ENCODE data around the gene NEK7.

The NEK7 gene

DNA sequence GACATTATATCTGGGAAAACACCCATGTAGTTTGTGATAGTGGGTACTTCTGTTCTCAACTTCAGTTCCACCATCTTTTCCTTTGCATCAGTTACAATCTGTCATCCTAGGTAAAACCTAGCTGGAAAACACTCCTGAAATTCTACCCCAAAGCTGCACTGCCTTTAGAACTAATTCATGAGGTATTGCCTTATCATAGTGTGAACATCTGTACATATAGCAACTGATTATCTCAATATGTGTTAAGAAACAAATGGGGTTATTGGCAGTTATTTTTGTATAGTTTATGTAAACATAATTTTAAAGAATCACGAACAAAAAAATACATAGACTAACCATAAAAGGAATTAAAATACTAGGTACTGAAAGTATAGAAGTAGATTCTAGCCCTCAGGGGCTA, 6.4 kb upstream of the NEK7 start:
- DNase-seq = no peak

DNA sequence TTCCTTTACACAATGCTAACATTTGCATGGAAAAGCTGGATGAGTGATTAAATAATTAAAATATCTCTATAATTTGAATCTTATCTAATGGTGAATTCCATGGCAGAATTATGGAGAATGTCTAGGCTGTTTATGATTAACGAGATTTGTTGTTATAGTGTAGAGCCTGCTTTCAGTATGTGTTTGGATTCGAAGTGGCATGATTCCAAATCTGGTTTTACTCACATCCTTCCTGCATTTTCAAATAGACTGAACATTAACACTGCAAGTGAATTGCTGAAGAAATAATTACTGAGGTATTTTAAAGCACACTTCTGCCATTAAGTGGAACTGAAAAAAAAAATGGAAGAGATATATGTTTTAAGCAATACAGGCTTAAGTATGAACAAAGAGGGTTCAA, 5.1 kb upstream of the NEK7 start:
- no peak for DNase-seq

DNA sequence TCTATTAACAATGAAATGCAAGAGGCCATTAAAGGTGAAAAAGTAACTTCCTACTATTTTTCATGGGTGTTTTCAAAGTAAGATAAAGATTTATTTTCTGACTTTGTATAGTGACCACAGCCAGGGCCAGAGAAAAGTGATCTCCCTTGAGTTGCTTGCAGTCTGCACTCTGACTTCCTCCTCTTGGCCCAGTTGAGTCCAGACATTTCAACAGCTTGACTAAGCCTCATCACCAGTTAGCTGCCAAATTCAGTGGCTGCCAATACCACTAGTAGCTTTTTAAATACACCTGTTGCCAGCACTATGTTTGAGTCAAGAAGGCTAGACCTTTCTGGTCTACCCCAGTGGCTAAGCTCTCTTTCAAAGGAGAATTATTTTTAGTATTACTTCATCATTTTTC, 3.7 kb upstream of the NEK7 start:
- DNase-seq = no peak

DNA sequence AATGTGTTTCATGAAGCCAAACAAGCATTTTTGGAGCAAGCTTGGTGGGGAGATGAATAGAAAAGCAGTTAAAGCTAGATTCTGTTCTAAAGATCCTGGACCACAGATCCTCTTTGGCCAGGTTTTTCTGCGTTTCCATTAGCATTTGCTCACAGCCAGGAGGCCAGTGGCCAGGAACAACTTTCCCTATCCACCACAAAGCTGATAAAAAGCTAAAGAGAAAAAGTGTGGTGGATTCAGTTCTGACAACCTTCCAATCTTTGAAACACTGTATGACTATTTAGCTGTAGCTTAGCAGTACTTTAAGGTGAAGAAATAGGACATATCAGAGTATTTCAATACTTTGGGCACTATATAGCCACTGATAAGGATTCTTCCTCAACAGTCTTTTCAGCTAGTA, 3.0 kb upstream of the NEK7 start:
- no peak for DNase-seq

DNA sequence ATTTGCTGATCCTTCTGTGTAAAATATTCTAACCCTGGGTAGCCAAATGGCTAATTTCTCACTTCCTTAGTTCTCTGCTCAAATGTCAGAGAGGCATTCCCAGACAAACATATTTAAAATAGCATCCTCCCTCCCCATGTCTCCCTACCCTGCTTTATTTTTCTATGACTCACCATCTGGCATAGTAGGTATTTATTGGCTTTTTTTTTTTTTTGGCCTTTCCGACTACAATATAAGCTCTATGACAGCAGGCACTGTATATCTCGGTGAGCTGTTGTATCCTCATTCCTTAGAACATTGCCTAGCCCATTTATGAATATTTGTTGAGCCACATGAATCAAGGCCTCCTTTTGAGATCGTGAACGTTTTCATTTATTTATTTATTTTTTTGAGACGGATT, 1.5 kb upstream of the NEK7 start:
- DNase-seq = no peak

DNA sequence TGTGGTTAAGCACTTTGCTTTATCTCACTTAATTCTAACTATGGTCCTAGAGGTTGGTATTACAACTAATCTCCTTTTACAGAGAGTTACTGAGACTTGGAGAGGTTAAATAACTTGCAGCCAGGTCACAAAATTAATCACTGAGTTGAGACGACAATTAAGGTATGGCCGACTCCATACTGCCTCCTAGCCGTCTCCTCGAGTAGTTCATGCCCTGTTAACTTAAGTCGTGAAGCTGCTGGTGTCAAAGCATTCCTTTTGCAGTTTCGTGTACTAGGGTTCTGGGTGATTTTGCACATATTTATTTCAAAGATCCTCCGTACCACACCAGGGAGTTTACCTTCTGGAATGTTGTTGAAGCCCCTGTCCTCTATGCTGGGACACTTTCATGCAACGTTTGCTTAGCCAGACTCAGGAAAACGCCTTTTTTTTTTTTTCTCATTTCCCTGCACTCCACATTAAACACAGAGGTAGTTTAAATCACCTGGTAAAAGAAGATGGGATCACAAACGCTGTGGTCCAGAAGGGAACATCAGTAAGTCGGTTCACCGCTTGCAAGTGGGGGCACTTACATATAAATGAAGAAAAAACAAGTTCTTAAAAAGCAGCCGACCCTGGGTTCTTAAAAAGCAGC, 570 bp upstream of the NEK7 start:
- peak; percentile 24 for DNase-seq

DNA sequence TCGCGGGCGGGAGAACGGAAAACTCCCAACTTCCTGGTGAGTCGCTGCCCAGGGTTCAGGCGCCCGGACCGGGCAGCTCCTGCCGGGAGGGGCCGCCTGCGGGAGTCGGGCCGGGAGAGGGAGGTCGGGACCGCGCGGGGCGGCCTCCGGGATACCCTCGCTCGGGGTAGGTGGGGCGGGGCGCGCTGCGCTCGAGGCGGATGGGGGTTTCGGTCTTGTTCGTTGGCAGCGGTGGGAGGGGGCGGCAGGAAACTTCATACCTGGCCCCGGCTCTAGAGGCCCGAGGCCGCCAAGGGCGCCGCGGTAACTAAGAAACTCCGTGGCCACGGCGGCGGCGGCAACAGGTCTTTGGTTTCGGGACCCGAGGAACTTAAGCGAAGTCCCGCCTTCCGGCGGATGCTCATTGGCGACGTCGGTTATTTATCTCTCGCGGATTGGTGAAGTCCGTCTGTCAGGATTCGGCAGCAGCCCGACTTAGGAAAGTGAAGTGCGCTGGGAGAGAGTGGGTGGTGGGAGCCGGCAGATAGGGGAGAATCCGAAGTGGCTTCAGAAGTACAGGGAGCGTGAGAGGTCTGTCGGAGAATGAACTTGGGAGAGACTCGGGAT, 546 bp downstream of the NEK7 start:
- DNase-seq = peak; percentile 94

DNA sequence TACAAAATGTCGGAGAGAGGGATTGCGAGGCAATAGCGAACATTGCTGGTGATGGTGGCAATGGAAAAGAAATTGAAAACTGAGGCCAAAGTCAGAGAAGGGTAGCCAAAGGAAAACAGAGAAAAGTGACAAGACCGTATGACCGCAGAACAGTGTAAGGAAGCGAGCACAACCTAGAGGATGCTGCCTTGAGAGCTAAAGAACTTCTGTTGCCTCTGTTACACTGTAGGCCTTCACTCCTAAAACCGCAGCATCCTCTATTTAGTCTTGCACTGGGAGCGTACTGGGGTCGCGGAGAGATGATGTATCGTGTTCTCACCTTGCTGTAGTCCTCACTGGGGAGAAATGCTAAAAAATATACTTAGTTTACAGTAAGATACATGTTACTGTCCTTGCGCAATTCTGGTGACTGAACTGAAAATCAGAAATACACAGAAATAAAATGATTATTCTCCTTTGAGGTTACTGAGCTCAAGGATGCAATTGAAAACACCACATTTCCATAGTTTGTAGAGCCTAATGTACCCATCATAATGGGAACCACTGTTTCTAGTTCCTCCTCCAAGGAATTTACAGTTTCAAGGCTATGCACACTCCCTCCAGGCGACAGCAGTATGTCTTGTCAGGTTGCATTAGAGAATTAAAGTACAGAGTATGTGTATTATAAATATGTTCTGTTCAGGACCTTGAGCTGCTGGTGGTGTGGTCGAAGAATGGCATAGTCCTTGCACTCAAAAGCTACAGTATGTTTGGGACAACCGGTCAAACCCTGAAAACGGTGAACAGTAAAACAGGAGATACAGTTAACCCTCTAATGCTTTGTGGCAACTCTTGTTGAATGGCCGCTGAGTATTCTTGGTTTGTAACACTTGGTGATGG, 1.3 kb downstream of the NEK7 start:
- DNase-seq = peak; percentile 44

DNA sequence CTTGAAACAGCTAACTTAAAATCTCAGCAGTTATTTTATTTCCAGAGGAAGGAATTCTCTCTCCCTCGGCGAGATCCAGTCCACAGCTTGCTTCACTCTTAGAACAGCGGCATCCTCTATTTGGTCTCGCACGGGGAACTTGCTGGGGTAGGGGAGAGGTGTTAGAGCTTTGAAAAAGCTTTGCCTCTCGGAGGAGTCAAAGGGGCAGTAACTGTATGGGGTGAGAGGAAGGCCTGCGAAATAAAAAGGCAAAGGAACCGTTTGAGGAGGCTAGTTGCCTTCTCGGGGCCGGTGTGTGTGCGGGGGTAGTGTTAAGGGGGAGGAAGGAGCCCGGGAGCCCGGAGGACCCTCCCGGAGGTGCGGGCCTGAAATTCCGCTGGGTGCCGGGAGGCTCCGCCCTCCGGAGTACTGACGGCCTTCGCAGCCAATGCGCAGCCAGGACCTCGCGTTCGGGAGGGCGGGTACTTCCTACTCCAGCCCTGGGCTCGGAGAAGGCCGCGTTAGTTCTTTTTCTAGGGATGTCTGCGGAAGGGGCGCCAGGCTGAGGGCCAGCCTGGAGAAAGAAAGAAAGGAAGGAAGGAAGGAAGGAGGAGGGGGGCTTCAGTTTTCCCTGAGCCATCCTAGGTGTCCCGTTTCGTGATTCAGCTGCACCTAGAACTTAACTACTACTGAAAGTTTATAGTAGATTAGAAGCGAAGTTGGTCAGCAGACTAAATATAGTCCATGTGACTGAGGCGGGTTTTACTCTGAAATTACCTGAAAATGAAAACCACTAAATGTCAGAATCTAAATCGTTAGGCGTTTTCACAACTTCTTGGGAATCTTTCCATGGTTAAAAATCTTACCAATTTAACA, 2.2 kb downstream of the NEK7 start:
- peak; percentile 94 for DNase-seq

DNA sequence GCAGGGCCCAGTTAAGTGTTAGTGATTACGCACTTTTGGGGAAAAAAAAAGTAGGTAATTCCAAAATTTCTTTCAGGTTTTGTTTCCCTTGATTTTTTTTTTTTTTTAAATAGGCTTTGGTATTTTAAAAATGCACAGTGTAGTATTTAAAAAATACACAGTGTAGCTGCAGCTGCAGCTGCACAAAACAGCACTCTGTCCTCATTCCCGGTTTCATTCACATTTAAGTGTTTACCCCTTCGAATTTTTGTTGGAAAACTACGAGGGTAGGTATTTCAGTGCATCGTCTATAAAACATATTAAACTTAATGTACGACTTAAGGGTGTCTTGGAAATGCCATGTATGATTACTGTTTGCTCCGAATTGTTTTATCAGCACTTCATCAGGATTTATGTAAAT, 3.4 kb downstream of the NEK7 start:
- DNase-seq = no peak

DNA sequence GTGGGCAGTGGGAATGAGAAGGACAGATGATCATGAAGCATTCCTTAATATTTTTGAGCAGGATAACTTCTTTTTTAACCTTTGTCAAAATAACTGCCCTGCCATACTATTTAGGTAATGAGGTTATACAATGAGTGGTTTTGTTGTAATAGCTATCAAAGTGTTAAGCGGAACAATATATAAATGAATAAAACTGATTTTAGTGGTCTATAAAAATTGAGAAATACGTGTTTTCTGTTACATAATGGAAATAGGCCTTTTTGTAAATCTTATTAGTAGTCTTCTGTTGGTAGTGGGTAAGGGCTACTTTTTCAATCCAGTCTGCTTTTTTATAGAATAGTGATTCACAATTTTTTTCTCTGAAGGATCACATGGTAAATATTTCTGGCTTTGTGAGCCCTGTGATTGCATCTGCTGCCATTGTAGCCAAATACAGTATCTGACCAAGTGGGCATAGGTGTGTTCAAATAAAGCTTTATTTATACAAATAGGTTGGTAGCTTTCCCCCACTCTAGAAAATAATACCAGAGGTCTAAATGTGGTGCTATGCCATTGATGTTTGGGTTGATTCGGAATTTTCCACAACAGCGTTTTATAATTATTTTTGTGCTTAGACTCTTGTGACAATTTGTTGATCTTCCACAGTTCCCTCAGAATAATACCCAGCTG, 4.3 kb downstream of the NEK7 start:
- no peak for DNase-seq

DNA sequence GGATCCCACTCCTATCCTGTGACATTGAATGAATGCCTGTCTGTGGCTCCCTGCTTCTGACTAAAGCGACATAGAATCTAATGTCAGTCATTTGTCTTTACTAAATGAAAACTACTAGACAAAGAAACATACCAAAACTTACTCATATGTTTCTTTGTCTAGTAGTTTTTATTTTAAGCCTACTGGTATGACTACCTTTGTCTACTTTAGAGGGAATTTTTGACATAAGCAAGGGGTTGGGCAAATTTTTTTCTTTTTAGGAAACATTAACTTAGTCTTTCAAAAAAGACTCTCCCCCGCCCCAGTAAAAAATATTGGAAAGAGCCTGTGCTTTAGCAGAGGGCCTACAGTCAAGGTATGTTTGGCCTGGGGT, 4.9 kb downstream of the NEK7 start:
- DNase-seq = no peak

DNA sequence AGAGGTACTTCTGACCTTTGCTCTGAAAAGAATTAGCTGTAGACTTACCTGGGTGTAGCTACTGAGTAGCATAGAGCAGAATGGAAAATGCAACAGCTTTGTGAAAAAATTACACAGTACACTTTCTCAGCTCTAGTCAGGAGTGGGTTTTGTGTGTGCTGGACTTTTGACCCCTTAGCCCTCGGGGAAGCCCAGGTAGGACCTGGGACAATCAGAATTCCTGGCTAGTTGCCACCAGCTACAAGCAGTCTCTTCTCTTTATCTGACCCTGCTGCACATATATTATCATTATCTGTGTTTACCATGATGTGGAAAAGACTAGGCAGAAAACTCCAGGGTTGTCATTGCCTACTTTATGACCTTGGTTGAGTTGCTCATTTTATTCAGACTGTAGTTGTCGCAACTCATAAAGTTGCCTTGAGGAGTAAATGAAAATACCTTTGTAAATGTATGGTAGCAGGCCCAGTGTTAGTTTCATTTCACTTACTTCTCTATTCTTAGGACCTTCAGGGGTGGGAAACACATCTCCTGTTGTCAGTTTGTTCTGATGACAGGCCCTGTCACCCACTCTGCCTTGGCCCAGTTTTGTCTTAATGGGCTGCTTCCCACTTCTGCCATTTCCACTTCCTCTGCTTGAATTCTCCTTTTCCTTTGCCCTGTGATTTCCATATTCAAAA, 5.4 kb downstream of the NEK7 start:
- DNase-seq = no peak

DNA sequence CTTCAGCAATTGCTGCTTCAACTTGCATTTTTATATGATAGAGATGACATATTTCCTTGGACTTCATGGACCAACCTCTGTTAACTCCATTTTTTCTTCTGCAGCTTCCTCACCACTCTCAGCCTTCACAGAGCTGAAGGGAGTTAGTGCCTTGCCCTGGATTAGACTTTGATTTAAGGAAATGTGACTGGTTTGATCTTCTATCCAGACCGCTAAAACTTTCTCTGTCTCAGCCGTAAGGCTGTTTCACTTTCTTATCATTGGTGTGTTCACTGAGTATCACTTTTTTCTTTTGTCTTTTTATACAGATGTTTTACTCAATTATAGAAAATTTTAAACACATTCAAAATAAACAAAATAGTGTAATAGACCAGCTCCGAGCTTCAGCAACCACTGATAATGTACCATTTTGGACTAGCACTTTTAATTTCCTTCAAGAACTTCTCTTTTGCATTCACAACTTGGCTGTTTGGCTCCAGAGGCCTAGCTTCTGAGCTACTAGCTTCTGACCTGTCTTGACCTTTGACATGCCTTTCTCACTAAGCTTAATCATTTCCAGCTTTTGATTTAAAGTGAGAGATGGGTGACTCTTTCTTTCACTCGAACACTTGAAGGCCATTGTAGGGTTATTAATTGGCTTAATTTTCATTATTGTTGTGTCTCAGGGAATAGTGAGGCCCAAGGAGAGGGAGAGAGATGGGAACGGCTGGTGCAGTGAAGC, 9.3 kb downstream of the NEK7 start:
- no peak for DNase-seq

DNA sequence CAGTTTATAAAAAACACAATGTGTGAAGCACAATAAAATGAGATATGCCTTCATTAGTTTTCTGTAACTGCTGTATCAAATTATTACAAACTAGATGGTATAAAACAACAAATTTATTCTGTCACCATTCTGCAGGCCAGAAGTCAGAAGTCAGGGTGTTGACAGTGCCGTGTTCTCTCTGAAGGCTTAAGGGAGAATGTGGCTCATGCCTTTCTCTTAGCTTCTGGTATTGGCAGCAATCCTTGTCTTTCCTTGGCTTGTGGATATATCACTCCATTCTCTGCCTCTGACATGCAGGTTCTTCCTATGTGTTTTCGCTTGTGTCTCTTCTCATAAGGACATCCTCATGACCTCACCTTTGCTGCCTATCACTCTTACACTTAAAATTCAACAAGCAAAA, 10.1 kb downstream of the NEK7 start:
- DNase-seq = no peak

DNA sequence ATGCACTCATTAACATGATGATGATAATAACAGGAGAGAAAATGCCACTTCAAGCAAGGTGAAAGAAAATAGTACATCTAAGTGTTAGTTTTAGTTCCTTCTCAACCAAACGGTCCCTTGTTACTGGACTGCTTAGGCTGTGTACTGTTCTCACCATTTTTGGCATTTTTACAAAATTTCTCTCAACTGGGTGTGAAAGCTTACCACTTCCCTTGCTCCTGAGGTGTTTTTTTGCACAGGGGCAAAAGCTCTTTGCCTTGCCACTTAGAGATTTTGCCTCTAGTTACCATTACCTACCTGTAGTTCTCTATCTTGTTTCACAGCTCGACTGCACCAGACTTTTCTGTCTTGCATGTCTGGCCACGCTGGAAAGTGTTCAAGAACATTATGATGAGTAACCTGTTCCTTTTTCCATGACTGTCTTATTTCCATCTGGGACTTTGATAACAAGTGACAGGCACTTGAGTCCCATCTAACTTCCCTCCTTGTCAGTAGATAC, 10.7 kb downstream of the NEK7 start:
- DNase-seq = no peak

DNA sequence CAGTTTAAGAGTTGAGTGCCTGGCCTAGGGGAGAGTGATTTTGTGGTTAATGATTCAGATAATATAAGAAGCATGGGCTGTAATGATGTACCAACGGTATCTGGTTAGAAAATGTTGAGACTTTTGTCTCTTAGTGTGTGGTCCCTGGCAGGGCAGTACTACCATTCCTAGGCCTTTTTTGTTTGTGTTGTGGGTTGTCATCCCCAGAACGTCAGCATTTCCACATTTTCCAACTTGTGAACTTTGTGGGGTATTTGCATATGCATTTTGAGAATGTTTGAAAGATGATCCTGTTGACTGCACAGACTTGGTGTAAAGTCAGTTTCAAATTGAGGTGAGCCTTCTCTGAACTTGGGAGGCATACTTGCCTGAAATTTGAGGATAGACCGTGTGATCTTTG, 11.4 kb downstream of the NEK7 start:
- no peak for DNase-seq

DNA sequence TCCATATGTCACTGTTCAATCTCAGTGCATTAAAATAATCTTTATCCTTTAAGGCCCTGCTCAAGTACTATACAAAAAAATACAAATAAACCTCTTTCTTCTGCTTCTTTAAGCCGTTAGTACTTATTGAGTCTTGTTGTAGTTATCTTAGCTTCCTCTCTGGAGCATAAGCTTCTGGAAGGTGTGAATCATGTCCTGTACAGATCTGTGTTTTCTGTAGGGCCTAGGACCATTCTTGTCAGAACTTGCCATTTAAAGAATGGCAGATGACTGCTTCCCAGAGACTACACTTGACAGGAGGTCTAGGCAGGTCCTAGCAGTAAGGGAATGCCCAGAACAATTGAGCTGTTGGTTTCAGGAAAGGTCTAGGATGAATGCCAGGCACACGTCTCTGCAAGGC, 12.9 kb downstream of the NEK7 start:
- no peak for DNase-seq

DNA sequence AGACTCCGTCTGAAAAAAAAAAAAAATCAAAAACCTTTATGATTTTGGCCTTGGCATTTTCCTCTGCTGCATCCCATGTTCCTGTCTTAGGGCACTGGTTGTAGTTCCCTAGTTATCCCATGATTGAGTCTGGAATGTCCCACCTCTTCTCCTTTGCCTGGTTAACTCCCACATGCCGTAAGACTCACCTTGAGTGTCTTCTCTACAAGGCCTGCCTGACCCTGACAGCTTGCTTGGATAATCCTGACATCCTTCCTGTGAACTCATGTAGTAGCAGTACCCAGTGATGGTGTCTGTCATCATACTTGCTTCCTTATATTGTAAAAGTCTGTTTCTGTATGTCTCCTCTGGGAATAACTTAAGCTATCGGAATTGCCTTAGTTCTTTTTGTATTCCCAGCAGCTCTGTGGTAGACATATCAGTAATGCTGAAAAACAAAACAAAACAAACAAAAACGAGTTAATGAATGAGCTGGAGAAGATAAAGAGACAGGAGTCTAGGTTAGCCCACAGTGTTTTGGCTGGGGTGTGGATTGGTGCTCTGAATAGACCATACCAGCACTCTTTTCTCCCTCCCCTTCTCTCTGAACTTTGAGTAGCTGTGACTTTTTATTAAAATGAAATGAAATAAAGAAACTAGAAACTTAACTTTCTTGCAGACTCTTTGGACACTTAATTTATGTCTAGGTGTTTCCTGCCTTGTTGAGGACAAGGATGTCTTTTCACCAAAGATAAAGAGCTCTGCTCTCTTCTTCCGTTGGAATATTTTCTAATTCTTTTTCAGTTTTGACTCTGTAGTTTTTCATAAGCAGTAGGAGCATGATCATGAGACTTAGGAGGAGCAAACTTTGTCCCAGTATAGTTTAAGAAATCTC, 15.1 kb downstream of the NEK7 start:
- no peak for DNase-seq

DNA sequence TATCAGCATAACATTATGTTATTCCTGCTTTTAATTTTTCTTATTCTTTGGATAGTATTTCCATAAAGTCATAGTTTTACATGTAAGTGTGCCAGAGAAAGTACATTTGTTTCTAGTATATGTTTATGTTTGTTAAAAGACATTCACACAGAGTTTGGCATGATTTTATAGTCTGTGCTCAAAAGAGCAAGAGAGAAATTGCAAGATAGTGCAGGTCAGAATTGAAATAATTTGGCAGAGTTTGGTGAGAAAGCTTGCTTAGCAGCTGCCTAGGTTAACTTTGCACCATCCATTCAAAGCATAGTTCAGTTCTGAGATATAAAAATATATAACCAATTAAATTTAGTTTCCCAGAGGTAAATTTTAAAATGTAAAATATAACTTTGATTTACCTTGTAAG, 17.0 kb downstream of the NEK7 start:
- DNase-seq = no peak

Data from NCI-H345 (cell line).